ENCODE data around the gene GLTP. TPM values are rescaled to one million over a fixed set of nuclear protein-coding genes. Genes with fewer than 3 reads are reported as not detected.
"Not testable (repeated sequence)": the region's sequence is repeated elsewhere in the genome, so short reads cannot be mapped to it uniquely, and the experiment has no call there.

Gene GLTP, protein sequence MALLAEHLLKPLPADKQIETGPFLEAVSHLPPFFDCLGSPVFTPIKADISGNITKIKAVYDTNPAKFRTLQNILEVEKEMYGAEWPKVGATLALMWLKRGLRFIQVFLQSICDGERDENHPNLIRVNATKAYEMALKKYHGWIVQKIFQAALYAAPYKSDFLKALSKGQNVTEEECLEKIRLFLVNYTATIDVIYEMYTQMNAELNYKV
- total RNA-seq (37.8 and 51.2 TPM in 2 replicates), polyA plus RNA-seq (67.9 and 76.5 TPM in 2 replicates), polyA minus RNA-seq (ENCODE audit: low replicate concordance) (54.7 and 58.5 TPM in 2 replicates)
- polyA plus RNA-seq (2012), result 54.5 and 62.9 TPM in 2 replicates

GRCh38 chr12:109880043-109880931 lies at the start of gene GLTP:
TSS of gene GLTP (minus strand) at chr12:109880541. CDS start at chr12:109880374, 167 bp downstream.
- no peaks in the 10 kb centered on the region for H4K20me1 ChIP-seq (ENCODE audit: control insufficient read depth, extremely low read depth, insufficient read depth, low read length)
- H3K4me3 ChIP-seq (replicated peaks in 1 of 4; ENCODE audit: control extremely low read depth in 1 of 4, insufficient read depth in 1 of 4, low read depth in 3 of 4, low read length in 4 of 4), result peak within 1 kb of the TSS; percentile 82 to 96 (median 89)
- peaks cover 33% of the 10 kb centered on the region for H3K79me2 ChIP-seq (ENCODE audit: control insufficient read depth, insufficient read depth, low read length)
- no peaks in the 10 kb centered on the region for H3K36me3 ChIP-seq (ENCODE audit: control insufficient read depth, insufficient read depth, low read length)
- H3K27ac ChIP-seq (ENCODE audit: insufficient read depth, low read length), result peak within 1 kb of the TSS; percentile 80
- peak; percentile 65 to 67 for DNase-seq (ENCODE audit: low read depth in 2 of 2)
- peak within 1 kb of the TSS; percentile 73 for H3K9ac ChIP-seq (ENCODE audit: insufficient read depth, low read length)
- H3K4me2 ChIP-seq (ENCODE audit: extremely low read depth, insufficient read depth, low read length), result peak within 1 kb of the TSS; percentile 94
- H2AFZ ChIP-seq (ENCODE audit: low read length), result peak within 1 kb of the TSS; percentile 77
- H3K4me1 ChIP-seq (ENCODE audit: control insufficient read depth, extremely low read depth, insufficient read depth, low read length), result peaks cover 7% of the 10 kb centered on the region
- H3K9me3 ChIP-seq (ENCODE audit: control insufficient read depth, insufficient read depth, low read depth, low read length), result no peaks in the 10 kb centered on the region
- no peaks in the 10 kb centered on the region for H3K27me3 ChIP-seq (ENCODE audit: control insufficient read depth, insufficient read depth, low read length)
- no peak for TF ChIP-seq EZH2 (IDR thresholded peaks at IDR 0.05; ENCODE audit: low read length, missing control alignments)
- TF ChIP-seq CTCF (conservative IDR thresholded peaks at IDR 0.05 in 1 of 2, IDR thresholded peaks at IDR 0.05 in 1 of 2; ENCODE audit: low read depth in 1 of 2, low read length in 2 of 2), result peak in 1 of 2 donors; percentile 27

DNA sequence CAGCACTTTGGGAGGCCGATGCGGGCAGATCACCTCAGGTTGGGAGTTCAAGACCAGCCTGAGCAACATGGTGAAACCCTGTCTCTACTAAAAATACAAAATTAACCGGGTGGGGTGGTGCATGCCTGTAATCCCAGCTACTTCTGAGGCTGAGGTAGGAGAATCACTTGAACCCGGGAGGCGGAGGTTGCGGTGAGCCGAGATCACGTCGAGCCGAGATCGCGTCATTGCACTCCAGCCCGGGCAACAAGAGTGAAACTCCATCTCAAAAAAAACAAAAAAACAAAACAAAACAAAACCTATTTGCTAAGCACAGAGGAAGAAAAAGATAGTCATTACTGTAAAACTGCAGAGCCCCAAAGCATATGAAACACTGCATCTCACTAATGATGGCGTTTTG lies 49.0 kb upstream of the GLTP start:
- DNase-seq (ENCODE audit: low read depth in 2 of 2), result not testable (repeated sequence)

GRCh38 chr12:109928058-109928656 lies 47.8 kb upstream of the GLTP start:
- no peak for DNase-seq (ENCODE audit: low read depth in 2 of 2)
- no peaks in the 10 kb centered on the region for H3K79me2 ChIP-seq (ENCODE audit: control insufficient read depth, insufficient read depth, low read length)
- H3K27me3 ChIP-seq (ENCODE audit: control insufficient read depth, insufficient read depth, low read length), result no peaks in the 10 kb centered on the region
- H4K20me1 ChIP-seq (ENCODE audit: control insufficient read depth, extremely low read depth, insufficient read depth, low read length), result no peaks in the 10 kb centered on the region
- H3K4me1 ChIP-seq (ENCODE audit: control insufficient read depth, extremely low read depth, insufficient read depth, low read length), result no peaks in the 10 kb centered on the region
- H3K4me2 ChIP-seq (ENCODE audit: extremely low read depth, insufficient read depth, low read length), result no peak overlapping the region
- no peak overlapping the region for H3K27ac ChIP-seq (ENCODE audit: insufficient read depth, low read length)
- no peaks in the 10 kb centered on the region for H3K9me3 ChIP-seq (ENCODE audit: control insufficient read depth, insufficient read depth, low read depth, low read length)
- no peak overlapping the region for H3K4me3 ChIP-seq (replicated peaks in 1 of 4; ENCODE audit: control extremely low read depth in 1 of 4, insufficient read depth in 1 of 4, low read depth in 3 of 4, low read length in 4 of 4)
- no peak overlapping the region for H3K9ac ChIP-seq (ENCODE audit: insufficient read depth, low read length)
- TF ChIP-seq EZH2 (IDR thresholded peaks at IDR 0.05; ENCODE audit: low read length, missing control alignments) (no peak), CTCF (conservative IDR thresholded peaks at IDR 0.05 in 1 of 2, IDR thresholded peaks at IDR 0.05 in 1 of 2; ENCODE audit: low read depth in 1 of 2, low read length in 2 of 2) (no peak)
- peaks cover 20% of the 10 kb centered on the region for H3K36me3 ChIP-seq (ENCODE audit: control insufficient read depth, insufficient read depth, low read length)
- no peak overlapping the region for H2AFZ ChIP-seq (ENCODE audit: low read length)

More for the DNA sequence above, 49.0 kb upstream of the GLTP start:
- Histone ChIP-seq H3K36me3 (ENCODE audit: control insufficient read depth, insufficient read depth, low read length) (peaks cover 22% of the 10 kb centered on the region), H3K27ac (ENCODE audit: insufficient read depth, low read length) (peak overlapping the region; percentile 7)
- H3K9me3 ChIP-seq (ENCODE audit: control insufficient read depth, insufficient read depth, low read depth, low read length); H3K79me2 ChIP-seq (ENCODE audit: control insufficient read depth, insufficient read depth, low read length); H3K9ac ChIP-seq (ENCODE audit: insufficient read depth, low read length); H3K4me3 ChIP-seq (replicated peaks in 1 of 4; ENCODE audit: control extremely low read depth in 1 of 4, insufficient read depth in 1 of 4, low read depth in 3 of 4, low read length in 4 of 4); H3K4me2 ChIP-seq (ENCODE audit: extremely low read depth, insufficient read depth, low read length); H3K27me3 ChIP-seq (ENCODE audit: control insufficient read depth, insufficient read depth, low read length); H3K4me1 ChIP-seq (ENCODE audit: control insufficient read depth, extremely low read depth, insufficient read depth, low read length); H4K20me1 ChIP-seq (ENCODE audit: control insufficient read depth, extremely low read depth, insufficient read depth, low read length); H2AFZ ChIP-seq (ENCODE audit: low read length): not testable (repeated sequence)
